BLaER1 (cell line): Measurements from ENCODE around the gene CELF3.
A peak's percentile ranks its signal among the peaks of the same experiment; 100 is the strongest.

Experiments
- H3K27ac ChIP-seq: shearing (Covaris generic); formaldehyde crosslinking; 2 replicates; pipeline ENCODE4 v1.8.1; 2022
- H3K27me3 ChIP-seq: shearing (Covaris generic); formaldehyde crosslinking; 2 replicates; pipeline ENCODE4 v1.8.1; 2022
- H3K36me3 ChIP-seq: shearing (Covaris generic); formaldehyde crosslinking; 2 replicates; pipeline ENCODE4 v1.8.1; 2022
- H3K4me1 ChIP-seq: shearing (Covaris generic); formaldehyde crosslinking; 2 replicates; pipeline ENCODE4 v1.8.1; 2022
- H3K4me2 ChIP-seq: shearing (Covaris generic); formaldehyde crosslinking; 2 replicates; pipeline ENCODE4 v1.8.1; 2022
- H3K4me3 ChIP-seq: shearing (Covaris generic); formaldehyde crosslinking; 2 replicates; pipeline ENCODE4 v1.8.1; 2022
- H3K9ac ChIP-seq: shearing (Covaris generic); formaldehyde crosslinking; 2 replicates; pipeline ENCODE4 v1.8.1; 2022
- H3K9me3 ChIP-seq: shearing (Covaris generic); formaldehyde crosslinking; 2 replicates; pipeline ENCODE4 v1.8.1; 2022
- H4K20me1 ChIP-seq: shearing (Covaris generic); formaldehyde crosslinking; 2 replicates; pipeline ENCODE4 v1.8.1; 2022
- Cebpa-rat ChIP-seq: shearing (Covaris generic); IDR thresholded peaks from 2 replicates; pipeline ENCODE4 v1.8.1; 2022

CELF3 gene

GRCh38 chr1:151720554-151720953 lies 4.0 kb upstream of the CELF3 start:
- peak overlapping the region; percentile 93 for H3K4me2 ChIP-seq
- no peak overlapping the region for H3K27ac ChIP-seq
- no peaks in the 10 kb centered on the region for H3K36me3 ChIP-seq
- peaks cover 36% of the 10 kb centered on the region for H3K4me1 ChIP-seq
- no peak overlapping the region for H3K9ac ChIP-seq
- no peaks in the 10 kb centered on the region for H3K9me3 ChIP-seq
- H4K20me1 ChIP-seq: no peaks in the 10 kb centered on the region
- peak overlapping the region; percentile 26; the same call in 1 of the 2 replicates for H3K4me3 ChIP-seq
- no peak for TF ChIP-seq Cebpa-rat
- H3K27me3 ChIP-seq: peaks cover 67% of the 10 kb centered on the region

GRCh38 chr1:151720125-151720524 lies 3.5 kb upstream of the CELF3 start:
- H3K4me1 ChIP-seq: peaks cover 36% of the 10 kb centered on the region
- H3K27ac ChIP-seq: no peak overlapping the region
- H3K9ac ChIP-seq: no peak overlapping the region
- H3K27me3 ChIP-seq: peaks cover 71% of the 10 kb centered on the region
- H3K4me2 ChIP-seq: peak overlapping the region; percentile 93
- no peak for TF ChIP-seq Cebpa-rat
- H3K36me3 ChIP-seq: no peaks in the 10 kb centered on the region
- no peak overlapping the region for H3K4me3 ChIP-seq
- H4K20me1 ChIP-seq: no peaks in the 10 kb centered on the region
- no peaks in the 10 kb centered on the region for H3K9me3 ChIP-seq

GRCh38 chr1:151718666-151719065 lies 2.1 kb upstream of the CELF3 start:
- Histone ChIP-seq H3K4me3 (no peak overlapping the region), H3K9ac (no peak overlapping the region), H3K9me3 (no peaks in the 10 kb centered on the region), H3K4me1 (peaks cover 36% of the 10 kb centered on the region), H4K20me1 (no peaks in the 10 kb centered on the region), H3K36me3 (no peaks in the 10 kb centered on the region), H3K27me3 (peaks cover 75% of the 10 kb centered on the region), H3K27ac (no peak overlapping the region), H3K4me2 (no peak overlapping the region)
- TF ChIP-seq Cebpa-rat: no peak

GRCh38 chr1:151718011-151718431 lies 1.4 kb upstream of the CELF3 start:
- no peaks in the 10 kb centered on the region for H3K9me3 ChIP-seq
- H3K4me1 ChIP-seq: peaks cover 38% of the 10 kb centered on the region
- H3K36me3 ChIP-seq: no peaks in the 10 kb centered on the region
- no peaks in the 10 kb centered on the region for H4K20me1 ChIP-seq
- H3K4me3 ChIP-seq: no peak overlapping the region
- no peak overlapping the region for H3K9ac ChIP-seq
- H3K4me2 ChIP-seq: 0 out of 2 replicates have a peak overlapping the region, but pooled peaks have one; percentile 13
- H3K27me3 ChIP-seq: peaks cover 72% of the 10 kb centered on the region
- no peak for TF ChIP-seq Cebpa-rat
- no peak overlapping the region for H3K27ac ChIP-seq

GRCh38 chr1:151716405-151716762 lies 219 bp downstream of the CELF3 start:
- H3K9ac ChIP-seq: no peak overlapping the region
- TF ChIP-seq Cebpa-rat: no peak
- no peak overlapping the region for H3K27ac ChIP-seq
- H3K4me2 ChIP-seq: no peak overlapping the region
- no peaks in the 10 kb centered on the region for H3K36me3 ChIP-seq
- peaks cover 55% of the 10 kb centered on the region for H3K27me3 ChIP-seq
- H3K4me1 ChIP-seq: peaks cover 47% of the 10 kb centered on the region
- no peak overlapping the region for H3K4me3 ChIP-seq
- H4K20me1 ChIP-seq: no peaks in the 10 kb centered on the region
- no peaks in the 10 kb centered on the region for H3K9me3 ChIP-seq

GRCh38 chr1:151715726-151716404 lies 738 bp downstream of the CELF3 start:
- Histone ChIP-seq H3K9ac (no peak overlapping the region), H3K4me3 (no peak overlapping the region), H3K36me3 (no peaks in the 10 kb centered on the region), H3K4me1 (peaks cover 45% of the 10 kb centered on the region), H3K27ac (no peak overlapping the region), H3K27me3 (peaks cover 52% of the 10 kb centered on the region), H4K20me1 (no peaks in the 10 kb centered on the region), H3K4me2 (no peak overlapping the region), H3K9me3 (no peaks in the 10 kb centered on the region)
- TF ChIP-seq Cebpa-rat: no peak

GRCh38 chr1:151714820-151715725 lies 1.5 kb downstream of the CELF3 start:
- Histone ChIP-seq H3K27me3 (peaks cover 50% of the 10 kb centered on the region), H3K4me2 (no peak overlapping the region), H3K4me1 (peaks cover 38% of the 10 kb centered on the region), H3K36me3 (no peaks in the 10 kb centered on the region), H3K9me3 (no peaks in the 10 kb centered on the region), H4K20me1 (no peaks in the 10 kb centered on the region), H3K9ac (no peak overlapping the region), H3K27ac (no peak overlapping the region), H3K4me3 (no peak overlapping the region)
- TF ChIP-seq Cebpa-rat: no peak

- no peak for TF ChIP-seq Cebpa-rat
- H3K36me3 ChIP-seq: no peaks in the 10 kb centered on the region
- no peak overlapping the region for H3K4me3 ChIP-seq
- H3K27me3 ChIP-seq: peaks cover 40% of the 10 kb centered on the region
- H3K4me1 ChIP-seq: peaks cover 48% of the 10 kb centered on the region
- H3K4me2 ChIP-seq: no peak overlapping the region
- H3K27ac ChIP-seq: no peak overlapping the region
- no peak overlapping the region for H3K9ac ChIP-seq
- H3K9me3 ChIP-seq: no peaks in the 10 kb centered on the region
- no peaks in the 10 kb centered on the region for H4K20me1 ChIP-seq
Observed at GRCh38 chr1:151713874-151714273, 2.7 kb downstream of the CELF3 start.

GRCh38 chr1:151713044-151713443 lies 3.6 kb downstream of the CELF3 start:
- H4K20me1 ChIP-seq: no peaks in the 10 kb centered on the region
- H3K4me1 ChIP-seq: peaks cover 54% of the 10 kb centered on the region
- no peaks in the 10 kb centered on the region for H3K9me3 ChIP-seq
- peaks cover 32% of the 10 kb centered on the region for H3K27me3 ChIP-seq
- peak overlapping the region; percentile 31 for H3K4me2 ChIP-seq
- no peak overlapping the region for H3K27ac ChIP-seq
- H3K4me3 ChIP-seq: no peak overlapping the region
- H3K36me3 ChIP-seq: no peaks in the 10 kb centered on the region
- H3K9ac ChIP-seq: no peak overlapping the region
- TF ChIP-seq Cebpa-rat: no peak

- Histone ChIP-seq H3K36me3 (no peaks in the 10 kb centered on the region), H3K9ac (no peak overlapping the region), H4K20me1 (no peaks in the 10 kb centered on the region), H3K9me3 (no peaks in the 10 kb centered on the region), H3K4me3 (no peak overlapping the region), H3K27me3 (peaks cover 21% of the 10 kb centered on the region), H3K4me2 (peak overlapping the region; percentile 31), H3K4me1 (peaks cover 54% of the 10 kb centered on the region), H3K27ac (no peak overlapping the region)
- no peak for TF ChIP-seq Cebpa-rat
Observed at GRCh38 chr1:151711951-151712350, 4.7 kb downstream of the CELF3 start.
